H1 (cell line): Measurements from ENCODE around the gene AKR7A2. TPM values are rescaled to one million over a fixed set of nuclear protein-coding genes. Genes with fewer than 3 reads are reported as not detected.

Source experiments
- MAX ChIP-seq: IDR thresholded peaks from 2 replicates; pipeline ENCODE4 v1.6.1; 2012; ENCODE audit warnings: inconsistent platforms
- POU5F1 ChIP-seq: IDR thresholded peaks from 2 replicates; pipeline ENCODE4 v1.6.1; 2011; ENCODE audit warnings: low read depth, mild to moderate bottlenecking, low read length, moderate library complexity
- polyA plus RNA-seq, 7 experiments: library from polyadenylated mRNA; depleted of rRNA in 3 of 7; stranded (reverse) in 5 of 7; unstranded in 2 of 7; fragments of >200 nt in 5 of 7; fragments of 200-250 nt in 2 of 7; gene quantifications; 1 replicate in 5 of 7; 2 replicates in 1 of 7; 4 replicates in 1 of 7; pipeline versions ENCODE4 v1.2.1 to v1.2.3, GENCODE V29; 2011 to 2013; ENCODE audit warnings: missing spikeins in 2 of 7, mixed read lengths in 2 of 7
- total RNA-seq: library from RNA; stranded (reverse); fragmentation: NEBNext Ultra II Directional; extraction: Animal tissue kit (Norgen Biotek cat#: 25700); gene quantifications from 2 replicates; pipeline ENCODE4 v1.2.1, GENCODE V29; 2021

The AKR7A2 gene
- total and polyA plus RNA-seq, 2 of the 8 experiments (the other 6 are each of a cell fraction or from before 2014, with no cell fraction given) = 32.0 to 48.3 TPM

GRCh38 chr1:19347533-19348172 is 35.7 kb upstream of the AKR7A2 start (continued):
- no peak for TF ChIP-seq MAX
- TF ChIP-seq POU5F1 = no peak
